HCT116 (cell line): Measurements from ENCODE around the gene CYGB. TPM values are rescaled to one million over a fixed set of nuclear protein-coding genes. Genes with fewer than 3 reads are reported as not detected.

Experiments
- ATAC-seq: fragments of 200-7000 bp; cut with Tn5 transposase; 2 replicates; pipeline ENCODE4 v1.9.1; 2020; ENCODE audit warnings: mild to moderate bottlenecking, moderate library complexity
- BruUV-seq: library from RNA; stranded (reverse); fragments of 400-500 nt; replicated peaks from 2 replicates; lab custom pipeline; 2021; lab: Mats Ljungman, UMichigan
- CTCF ChIA-PET: fragments of 300-600 bp; sonication (Branson Sonifier 250); formaldehyde crosslinking; loops from one replicate; lab custom pipeline; 2021; ENCODE audit warnings: antibody characterized with exemption; lab: Charles Lee
- POLR2A ChIA-PET: fragments of 300-600, 350-600 bp; sonication (Branson Sonifier 250); formaldehyde crosslinking; loops from one replicate; lab custom pipeline; 2021; ENCODE audit warnings: antibody characterized with exemption; lab: Charles Lee
- RAD21 ChIA-PET, 2 experiments: fragments of 300-600 bp; sonication (Branson Sonifier 250); formaldehyde crosslinking; loops; one replicate each; lab custom pipeline; 2023; ENCODE audit warnings: low total read pairs in 2 of 2; ENCODE audit not compliant: uncharacterized antibody in 2 of 2, unreplicated experiment in 2 of 2, low non-redundant PET in 1 of 2; lab: Charles Lee
- DNase-seq: peaks from one replicate; pipeline ENCODE4 v3.0.0-alpha.2; 2010; ENCODE audit warnings: low read depth, low spot score
- H2AFZ ChIP-seq: fragments of 200-600 bp; shearing (Covaris generic), sonication (generic); 2 replicates; pipeline ENCODE4 v1.6.1; 2017; ENCODE audit warnings: low read depth, mixed run types, mixed read lengths, antibody characterized with exemption, low read length; ENCODE audit not compliant: poor library complexity, severe bottlenecking
- H3K27ac ChIP-seq: 2 replicates; pipeline ENCODE4 v1.5.1; 2012; ENCODE audit warnings: low read depth, low read length
- H3K27me3 ChIP-seq: fragments of 200-600 bp; sonication (generic); 2 replicates; pipeline ENCODE4 v1.6.1; 2016; ENCODE audit warnings: mixed run types, low read length, mixed read lengths; ENCODE audit not compliant: insufficient read depth
- H3K36me3 ChIP-seq, 2 experiments: fragments of 200-500 bp in 1 of 2; fragments of 200-600 bp in 1 of 2; sonication (Bioruptor generic) in 1 of 2; sonication (generic) in 1 of 2; 2 replicates each; pipeline versions ENCODE4 v1.5.1 to v1.6.1; 2014 to 2016; ENCODE audit warnings: low read length in 2 of 2, inconsistent platforms in 1 of 2, mixed read lengths in 1 of 2, mixed run types in 1 of 2; ENCODE audit not compliant: insufficient read depth in 2 of 2, control insufficient read depth in 1 of 2
- H3K4me1 ChIP-seq, 2 experiments: fragments of 200-600 bp in 1 of 2; sonication (generic) in 1 of 2; 2 replicates each; pipeline versions ENCODE4 v1.5.1 to v1.6.1; 2012 to 2017; ENCODE audit warnings: low read length in 2 of 2, inconsistent platforms in 1 of 2, mild to moderate bottlenecking in 1 of 2, mixed read lengths in 1 of 2, mixed run types in 1 of 2, moderate library complexity in 1 of 2; ENCODE audit not compliant: insufficient read depth in 2 of 2, control insufficient read depth in 1 of 2
- H3K4me2 ChIP-seq: fragments of 200-600 bp; sonication (generic); 2 replicates; pipeline ENCODE4 v1.6.1; 2017; ENCODE audit warnings: mixed run types, low read length, mixed read lengths
- H3K4me3 ChIP-seq, 2 experiments: fragments of 200-600 bp in 1 of 2; sonication (generic) in 1 of 2; replicated peaks in 1 of 2; 2 replicates each; pipeline ENCODE4 v1.5.1; 2011 to 2016; ENCODE audit warnings: low read length in 2 of 2, control low read depth in 1 of 2, low read depth in 1 of 2, mild to moderate bottlenecking in 1 of 2, mixed read lengths in 1 of 2, mixed run types in 1 of 2
- H3K79me2 ChIP-seq: fragments of 200-600 bp; sonication (generic); 2 replicates; pipeline ENCODE4 v1.6.1; 2017; ENCODE audit warnings: mild to moderate bottlenecking, mixed run types, low read length, moderate library complexity, mixed read lengths; ENCODE audit not compliant: insufficient read depth
- H3K9ac ChIP-seq: fragments of 200-600 bp; sonication (generic); 2 replicates; pipeline ENCODE4 v1.6.1; 2016; ENCODE audit warnings: low read length, mixed read lengths
- H3K9me2 ChIP-seq: fragments of 200-600 bp; sonication (generic), shearing (Covaris generic); 2 replicates; pipeline ENCODE4 v1.6.1; 2017; ENCODE audit warnings: mixed run types, mild to moderate bottlenecking, moderate library complexity; ENCODE audit not compliant: insufficient read depth
- H3K9me3 ChIP-seq, 2 experiments: fragments of 200-500 bp in 1 of 2; fragments of 200-600 bp in 1 of 2; sonication (Bioruptor generic) in 1 of 2; sonication (generic) in 1 of 2; 2 replicates each; pipeline ENCODE4 v1.6.1; 2014 to 2017; ENCODE audit warnings: low read length in 2 of 2, mixed read lengths in 2 of 2, inconsistent platforms in 1 of 2, low read depth in 1 of 2, mild to moderate bottlenecking in 1 of 2, mixed run types in 1 of 2, moderate library complexity in 1 of 2; ENCODE audit not compliant: control insufficient read depth in 1 of 2, insufficient read depth in 1 of 2
- H4K20me1 ChIP-seq: fragments of 200-600 bp; sonication (generic), shearing (Covaris generic); 2 replicates; pipeline ENCODE4 v1.6.1; 2017; ENCODE audit warnings: mixed run types, mild to moderate bottlenecking, moderate library complexity; ENCODE audit not compliant: insufficient read depth
- ATF3 ChIP-seq: IDR thresholded peaks from 2 replicates; pipeline ENCODE4 v1.6.1; 2012
- EGR1 ChIP-seq: IDR thresholded peaks from 2 replicates; pipeline ENCODE4 v1.6.1; 2012; ENCODE audit warnings: low read depth
- FOSL1 ChIP-seq: IDR thresholded peaks from 2 replicates; pipeline ENCODE4 v1.6.1; 2012; ENCODE audit warnings: low read depth
- JUND ChIP-seq: IDR thresholded peaks from 2 replicates; pipeline ENCODE4 v1.6.1; 2012
- intact Hi-C: fragments of 100-400 bp; cut with micrococcal nuclease; formaldehyde crosslinking; loops from 2 replicates; pipeline ENCODE4 v1.10.0; 2022
- total RNA-seq: library from RNA; stranded (reverse); gene quantifications from one replicate; pipeline ENCODE4 v1.2.1, GENCODE V29; 2021; ENCODE audit not compliant: unreplicated experiment

CYGB gene
- total RNA-seq, 1 experiment from 2014 or later = 0.66 TPM

- no peaks in the 10 kb centered on the region for H3K27me3 ChIP-seq
- no peak overlapping the region for H3K27ac ChIP-seq
- DNase-seq = no peak
- RAD21 ChIA-PET = no interaction called here
- no peaks in the 10 kb centered on the region for H3K9me3 ChIP-seq
- no peaks in the 10 kb centered on the region for H3K36me3 ChIP-seq
- no peak overlapping the region for H3K4me3 ChIP-seq
- POLR2A ChIA-PET = interaction anchor here (1.1 kb wide), 1 partner anchor 20 kb away, joined by 3 read pairs; a partner anchor contains a TSS
- CTCF ChIA-PET = interaction anchor here (0.8 to 1.6 kb wide), 3 partner anchors 8 to 26 kb away, joined by 3 to 6 read pairs (median 4); no protein-coding TSS in a partner anchor
- H4K20me1 ChIP-seq = no peaks in the 10 kb centered on the region
- H2AFZ ChIP-seq = no peak overlapping the region
- peaks cover 0 to 13% of the 10 kb centered on the region in 2 experiments; a peak in 2 of 4 replicates for H3K4me1 ChIP-seq
- H3K4me2 ChIP-seq = no peak overlapping the region
- no peak overlapping the region for H3K9ac ChIP-seq
- TF ChIP-seq JUND (no peak), EGR1 (no peak)
- ATAC-seq = no peak
- intact Hi-C loops = no loop called here
- no peaks in the 10 kb centered on the region for H3K9me2 ChIP-seq
- no TSS peak for BruUV-seq
- H3K79me2 ChIP-seq = no peaks in the 10 kb centered on the region
Measured at GRCh38 chr17:76549539-76549938, 12.0 kb upstream of the CYGB start.

GRCh38 chr17:76549215-76549518 lies 11.7 kb upstream of the CYGB start:
- CTCF ChIA-PET = interaction anchor here (0.8 to 1.6 kb wide), 3 partner anchors 8 to 26 kb away, joined by 3 to 6 read pairs (median 4); no protein-coding TSS in a partner anchor
- no peak overlapping the region for H3K27ac ChIP-seq

More at GRCh38 chr17:76549215-76549518, 11.7 kb upstream of the CYGB start:
- Histone ChIP-seq H3K79me2 (no peaks in the 10 kb centered on the region), H3K9me3 (no peaks in the 10 kb centered on the region), H2AFZ (no peak overlapping the region), H3K9ac (no peak overlapping the region), H3K36me3 (no peaks in the 10 kb centered on the region), H3K9me2 (no peaks in the 10 kb centered on the region), H3K27me3 (no peaks in the 10 kb centered on the region), H4K20me1 (no peaks in the 10 kb centered on the region), H3K4me2 (no peak overlapping the region), H3K4me1 (peaks cover 0 to 13% of the 10 kb centered on the region in 2 experiments; a peak in 2 of 4 replicates), H3K4me3 (no peak overlapping the region)
- no TSS peak for BruUV-seq
- DNase-seq = no peak
- ATAC-seq = no peak
- intact Hi-C loops = no loop called here
- RAD21 ChIA-PET = no interaction called here
- TF ChIP-seq FOSL1 (no peak), ATF3 (no peak)
- POLR2A ChIA-PET = interaction anchor here (1.1 kb wide), 1 partner anchor 20 kb away, joined by 3 read pairs; a partner anchor contains a TSS
